Cardiac fibroblast (primary cell): Measurements from ENCODE around the gene AAMDC.
"Not testable (repeated sequence)": the region's sequence is repeated elsewhere in the genome, so short reads cannot be mapped to it uniquely, and the experiment has no call there.

Source experiments
- DNase-seq, 2 donors: peaks; one replicate each; pipeline versions ENCODE4 v3.0.0 to v3.0.0-alpha.2; 2010; ENCODE audit warnings: low read depth in 2 of 2
- H3K4me3 ChIP-seq, 2 donors: replicated peaks in 1 of 2; 1 replicate in 1 of 2; 2 replicates in 1 of 2; pipeline ENCODE4 v1.5.1; 2011; ENCODE audit warnings: low read depth in 2 of 2, low read length in 2 of 2, mild to moderate bottlenecking in 2 of 2, moderate library complexity in 1 of 2
- TF ChIP-seq, protein P1 (sequence below): IDR thresholded peaks from one replicate; pipeline ENCODE4 v1.5.1; 2011; ENCODE audit warnings: low read depth, mild to moderate bottlenecking, low read length, inconsistent platforms

The AAMDC gene

DNA sequence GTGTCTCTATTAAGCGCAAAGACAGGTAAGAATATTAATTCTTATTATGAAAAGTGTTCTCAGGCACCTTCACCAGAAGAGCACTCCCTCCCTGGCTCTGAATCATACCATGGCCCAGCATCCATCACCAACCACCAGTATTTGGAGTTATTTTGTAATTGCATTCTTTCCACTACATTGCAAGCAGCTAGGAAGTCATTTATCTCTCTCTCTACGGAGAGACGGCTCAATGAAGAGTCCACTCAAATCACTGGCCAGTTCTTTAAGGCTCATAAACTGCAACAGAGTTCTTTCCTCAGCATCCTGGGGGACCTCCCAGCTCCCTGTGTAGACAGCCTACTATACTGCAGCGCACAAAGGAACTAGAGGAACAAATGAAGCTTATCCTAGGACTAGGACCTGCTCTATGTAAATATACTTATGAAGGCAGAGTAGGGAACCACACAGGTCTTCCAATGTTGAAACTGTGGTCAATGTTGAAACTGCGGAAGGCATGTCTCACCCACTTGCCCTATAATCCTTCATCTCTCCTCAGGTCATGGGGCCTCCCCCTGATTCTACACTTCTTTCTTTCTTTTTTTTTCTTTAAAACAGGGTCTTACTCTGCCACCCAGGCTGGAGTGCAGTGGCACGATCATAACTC lies 63.4 kb downstream of the AAMDC start:
- peak; percentile 42 to 67 for DNase-seq
- no peak overlapping the region for H3K4me3 ChIP-seq
- TF ChIP-seq, protein P1, sequence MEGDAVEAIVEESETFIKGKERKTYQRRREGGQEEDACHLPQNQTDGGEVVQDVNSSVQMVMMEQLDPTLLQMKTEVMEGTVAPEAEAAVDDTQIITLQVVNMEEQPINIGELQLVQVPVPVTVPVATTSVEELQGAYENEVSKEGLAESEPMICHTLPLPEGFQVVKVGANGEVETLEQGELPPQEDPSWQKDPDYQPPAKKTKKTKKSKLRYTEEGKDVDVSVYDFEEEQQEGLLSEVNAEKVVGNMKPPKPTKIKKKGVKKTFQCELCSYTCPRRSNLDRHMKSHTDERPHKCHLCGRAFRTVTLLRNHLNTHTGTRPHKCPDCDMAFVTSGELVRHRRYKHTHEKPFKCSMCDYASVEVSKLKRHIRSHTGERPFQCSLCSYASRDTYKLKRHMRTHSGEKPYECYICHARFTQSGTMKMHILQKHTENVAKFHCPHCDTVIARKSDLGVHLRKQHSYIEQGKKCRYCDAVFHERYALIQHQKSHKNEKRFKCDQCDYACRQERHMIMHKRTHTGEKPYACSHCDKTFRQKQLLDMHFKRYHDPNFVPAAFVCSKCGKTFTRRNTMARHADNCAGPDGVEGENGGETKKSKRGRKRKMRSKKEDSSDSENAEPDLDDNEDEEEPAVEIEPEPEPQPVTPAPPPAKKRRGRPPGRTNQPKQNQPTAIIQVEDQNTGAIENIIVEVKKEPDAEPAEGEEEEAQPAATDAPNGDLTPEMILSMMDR: no peak

DNA sequence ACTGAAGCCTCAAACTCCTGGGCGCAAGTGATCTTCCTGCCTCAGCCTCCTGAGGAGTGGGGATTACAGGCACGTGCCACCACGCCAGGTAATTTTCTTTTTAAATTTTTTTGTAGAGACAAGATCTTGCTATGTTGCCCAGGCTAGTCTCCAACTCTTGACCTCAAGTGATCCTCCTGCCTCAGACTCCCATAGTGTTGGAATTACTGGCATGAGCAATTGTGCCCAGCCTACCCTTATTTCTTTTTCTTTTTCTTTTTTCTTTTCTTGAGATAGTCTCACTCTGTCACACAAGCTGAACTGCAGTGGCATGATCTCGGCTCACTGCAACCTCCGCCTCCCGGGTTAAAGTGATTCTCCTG lies 63.9 kb downstream of the AAMDC start:
- TF ChIP-seq, protein P1: no peak
- no peak for DNase-seq
- H3K4me3 ChIP-seq: no peak overlapping the region

DNA sequence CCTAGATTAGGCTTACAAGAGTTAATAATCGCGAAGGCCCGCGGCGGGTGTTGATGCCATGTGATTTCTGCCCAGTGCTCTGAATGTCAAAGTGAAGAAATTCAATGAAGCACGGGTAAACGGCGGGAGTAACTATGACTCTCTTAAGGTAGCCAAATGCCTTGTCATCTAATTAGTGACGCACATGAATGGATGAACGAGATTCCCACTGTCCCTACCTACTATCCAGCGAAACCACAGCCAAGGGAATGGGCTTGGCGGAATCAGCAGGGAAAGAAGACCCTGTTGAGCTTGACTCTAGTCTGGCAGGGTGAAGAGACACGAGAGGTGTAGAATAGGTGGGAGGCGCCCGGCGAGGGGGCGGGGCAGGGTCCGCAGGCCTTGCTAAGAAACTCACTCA lies 65.5 kb downstream of the AAMDC start:
- TF ChIP-seq, protein P1: no peak
- no peak overlapping the region for H3K4me3 ChIP-seq
- peak in 1 of 2 donors; percentile 18 for DNase-seq

DNA sequence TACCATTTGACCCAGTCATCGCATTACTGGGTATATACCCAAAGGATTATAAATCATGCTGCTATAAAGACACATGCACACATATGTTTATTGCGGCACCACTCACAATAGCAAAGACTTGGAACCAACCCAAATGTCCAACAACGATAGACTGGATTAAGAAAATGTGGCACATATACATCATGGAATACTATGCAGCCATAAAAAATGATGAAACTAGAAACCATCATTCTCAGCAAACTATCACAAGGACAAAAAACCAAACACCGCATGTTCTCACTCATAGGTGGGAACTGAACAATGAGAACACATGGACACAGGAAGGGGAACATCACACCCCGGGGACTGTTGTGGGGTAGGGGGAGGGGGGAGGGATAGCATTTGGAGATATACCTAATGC lies 68.1 kb downstream of the AAMDC start:
- not testable (repeated sequence) for H3K4me3 ChIP-seq, DNase-seq

DNA sequence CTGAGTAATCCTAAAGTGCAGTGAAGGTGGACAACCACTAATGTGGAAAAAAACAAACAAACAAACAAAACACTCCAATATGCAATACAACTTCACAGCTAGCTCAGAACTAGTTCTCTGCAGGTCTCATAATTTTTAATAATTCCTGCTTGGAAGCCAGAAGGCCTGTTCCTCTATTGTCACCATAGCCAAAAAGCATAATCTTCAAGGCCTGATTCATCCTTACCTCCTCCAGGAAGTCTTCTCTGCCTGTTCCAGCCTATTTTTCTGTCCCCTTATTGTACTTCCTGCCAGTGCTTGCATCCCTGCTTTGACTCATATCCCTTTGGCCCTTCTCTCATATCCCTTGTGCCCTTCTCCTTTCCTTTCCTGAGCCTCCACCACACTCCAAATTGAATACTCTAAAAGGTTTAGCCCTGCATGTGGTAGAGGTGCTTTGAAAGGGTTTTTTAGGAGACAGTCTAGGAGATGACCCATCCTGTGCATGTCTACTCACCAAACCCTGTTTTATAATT lies 69.2 kb downstream of the AAMDC start:
- peak in 1 of 2 donors; percentile 53 for DNase-seq
- not testable (repeated sequence) for H3K4me3 ChIP-seq

DNA sequence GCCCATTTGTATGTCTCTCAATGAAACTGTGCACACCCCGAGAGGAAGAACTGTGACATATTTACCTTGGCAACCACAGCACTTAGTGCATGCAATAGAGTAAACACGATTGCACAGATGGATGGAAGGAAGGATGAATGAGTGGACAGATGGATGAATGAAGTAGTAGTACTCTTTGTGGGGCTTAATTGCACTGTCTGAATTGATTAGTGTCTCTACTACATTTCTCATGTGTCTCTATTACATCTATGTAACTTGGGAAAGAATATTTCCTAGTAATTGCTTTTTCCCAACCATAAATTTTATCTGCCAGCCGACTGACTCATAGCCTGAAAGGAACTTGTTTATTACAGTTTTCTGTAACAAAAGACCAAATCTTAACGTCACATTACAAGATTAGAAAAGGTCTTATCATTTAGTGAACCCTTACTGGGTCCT lies 69.7 kb downstream of the AAMDC start:
- H3K4me3 ChIP-seq: not testable (repeated sequence)
- peak; percentile 42 to 58 for DNase-seq

DNA sequence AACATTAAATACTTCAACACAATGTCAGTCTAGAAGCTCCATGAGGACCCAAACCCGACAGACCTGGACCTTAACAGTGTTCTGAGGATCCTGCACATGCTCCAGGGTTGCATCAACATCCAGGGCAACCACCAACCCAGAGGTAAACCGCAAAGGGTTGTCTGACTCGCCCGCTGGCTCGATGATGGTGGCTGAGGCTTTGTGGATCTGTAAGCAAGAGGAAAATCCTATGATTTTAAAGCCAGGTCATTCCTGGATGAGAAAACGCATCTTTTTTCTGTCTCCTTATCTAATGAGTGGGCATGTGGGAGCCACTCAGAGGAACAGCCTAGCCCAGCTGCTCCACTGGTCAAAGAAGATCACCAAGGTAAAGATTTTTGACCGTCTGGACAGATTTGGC lies 70.3 kb downstream of the AAMDC start:
- DNase-seq, H3K4me3 ChIP-seq: not testable (repeated sequence)

DNA sequence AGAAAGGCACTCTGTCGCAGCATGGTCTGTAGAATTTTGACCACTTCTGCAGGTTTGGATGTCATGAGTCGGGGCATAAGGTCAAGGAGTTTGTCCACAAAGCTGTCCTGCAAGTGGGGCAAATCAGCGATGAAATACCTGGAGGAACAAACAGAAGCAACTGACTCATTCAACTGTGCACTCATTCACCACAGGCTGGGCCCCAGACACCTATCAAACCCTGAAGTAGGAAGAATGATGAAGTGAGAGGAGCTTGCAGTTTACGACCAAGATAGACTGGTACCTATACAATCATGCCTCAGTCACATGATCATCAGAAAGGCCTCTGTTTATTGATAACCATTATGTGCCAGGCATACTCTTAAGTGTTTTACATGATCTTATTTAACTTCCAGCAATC lies 70.8 kb downstream of the AAMDC start:
- not testable (repeated sequence) for H3K4me3 ChIP-seq, DNase-seq

DNA sequence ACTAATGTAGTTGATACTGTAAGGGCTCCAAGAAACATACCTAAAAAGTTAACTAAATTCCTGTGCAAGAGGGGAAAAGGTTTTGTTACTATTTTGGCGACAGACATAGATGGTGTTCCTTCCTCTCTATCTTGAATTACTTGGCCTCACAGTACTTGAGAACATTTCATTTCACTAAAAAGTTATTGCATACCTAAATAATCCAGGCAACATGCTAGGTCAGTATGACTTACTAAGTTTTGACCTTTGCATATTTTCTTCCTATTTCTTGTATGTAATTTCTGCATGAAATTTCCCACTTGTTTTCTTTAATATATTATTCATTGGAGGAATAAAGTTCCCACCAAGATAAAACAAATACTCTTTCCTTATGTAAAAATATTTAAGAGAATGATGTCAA lies 74.0 kb downstream of the AAMDC start:
- DNase-seq, H3K4me3 ChIP-seq: not testable (repeated sequence)

DNA sequence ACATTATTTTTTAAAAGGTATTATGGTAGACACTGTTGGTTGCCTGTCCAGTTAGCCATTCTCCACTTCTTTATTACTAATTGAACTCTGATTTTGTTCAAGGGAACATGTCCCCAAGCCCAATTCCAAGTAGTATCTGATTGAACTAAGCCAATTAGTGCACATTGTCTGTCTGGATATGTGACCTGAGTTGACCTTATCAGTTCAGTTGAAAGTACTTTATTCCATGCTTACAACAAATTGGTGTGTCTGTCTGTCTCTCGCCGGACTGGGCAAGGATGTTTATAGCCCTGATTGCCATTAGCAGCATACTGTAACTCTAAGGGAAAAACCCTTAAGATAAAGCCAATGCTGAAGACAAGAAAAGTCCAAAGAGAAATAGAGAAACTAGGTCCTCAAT lies 87.9 kb downstream of the AAMDC start:
- no peak overlapping the region for H3K4me3 ChIP-seq
- no peak for DNase-seq
- TF ChIP-seq, protein P1: no peak
